Progenitor cell of endocrine pancreas (in vitro differentiated cells): Measurements from ENCODE around the gene SRRM5. TPM values are rescaled to one million over a fixed set of nuclear protein-coding genes. Genes with fewer than 3 reads are reported as not detected.

Experiments used
- DNase-seq: peaks from one replicate; pipeline ENCODE4 v3.0.0; 2021; ENCODE audit warnings: low spot score; ENCODE audit not compliant: unreplicated experiment
- H3K27ac Mint-ChIP-seq: 2 replicates; pipeline ENCODE4 v1.8.0; 2021; ENCODE audit warnings: mild to moderate bottlenecking, moderate library complexity, mixed read lengths
- H3K27me3 Mint-ChIP-seq: 2 replicates; pipeline ENCODE4 v1.8.0; 2021; ENCODE audit warnings: mixed read lengths
- H3K36me3 Mint-ChIP-seq: 2 replicates; pipeline ENCODE4 v1.8.0; 2022; ENCODE audit warnings: mixed read lengths; ENCODE audit not compliant: insufficient read depth
- H3K4me1 Mint-ChIP-seq: 2 replicates; pipeline ENCODE4 v1.8.0; 2021; ENCODE audit warnings: low read depth, mixed read lengths
- H3K4me3 Mint-ChIP-seq: 2 replicates; pipeline ENCODE4 v1.8.0; 2021; ENCODE audit warnings: low read depth, mild to moderate bottlenecking, moderate library complexity, mixed read lengths
- H3K9me3 Mint-ChIP-seq: 2 replicates; pipeline ENCODE4 v1.8.0; 2021; ENCODE audit warnings: low read depth, mixed read lengths
- total RNA-seq: library from RNA; stranded (reverse); gene quantifications from 2 replicates; pipeline ENCODE4 v1.2.1, GENCODE V29; 2021
- TF ChIP-seq, protein P1 (sequence below): fragments of 200-600 bp; sonication (generic); IDR thresholded peaks from one replicate; pipeline ENCODE4 v1.5.0; 2021; ENCODE audit warnings: antibody characterized with exemption, mild to moderate bottlenecking; ENCODE audit not compliant: unreplicated experiment

The SRRM5 gene
- total RNA-seq, 1 donor from 2014 or later = 0.79 TPM

GRCh38 chr19:43660301-43660970 lies 48.5 kb downstream of the SRRM5 start:
- Mint-ChIP-seq H3K4me1 (no peaks in the 10 kb centered on the region), H3K9me3 (no peaks in the 10 kb centered on the region), H3K36me3 (peaks cover 8% of the 10 kb centered on the region), H3K4me3 (no peak overlapping the region), H3K27ac (no peak overlapping the region), H3K27me3 (no peaks in the 10 kb centered on the region)
- DNase-seq = no peak
- TF ChIP-seq, protein P1, sequence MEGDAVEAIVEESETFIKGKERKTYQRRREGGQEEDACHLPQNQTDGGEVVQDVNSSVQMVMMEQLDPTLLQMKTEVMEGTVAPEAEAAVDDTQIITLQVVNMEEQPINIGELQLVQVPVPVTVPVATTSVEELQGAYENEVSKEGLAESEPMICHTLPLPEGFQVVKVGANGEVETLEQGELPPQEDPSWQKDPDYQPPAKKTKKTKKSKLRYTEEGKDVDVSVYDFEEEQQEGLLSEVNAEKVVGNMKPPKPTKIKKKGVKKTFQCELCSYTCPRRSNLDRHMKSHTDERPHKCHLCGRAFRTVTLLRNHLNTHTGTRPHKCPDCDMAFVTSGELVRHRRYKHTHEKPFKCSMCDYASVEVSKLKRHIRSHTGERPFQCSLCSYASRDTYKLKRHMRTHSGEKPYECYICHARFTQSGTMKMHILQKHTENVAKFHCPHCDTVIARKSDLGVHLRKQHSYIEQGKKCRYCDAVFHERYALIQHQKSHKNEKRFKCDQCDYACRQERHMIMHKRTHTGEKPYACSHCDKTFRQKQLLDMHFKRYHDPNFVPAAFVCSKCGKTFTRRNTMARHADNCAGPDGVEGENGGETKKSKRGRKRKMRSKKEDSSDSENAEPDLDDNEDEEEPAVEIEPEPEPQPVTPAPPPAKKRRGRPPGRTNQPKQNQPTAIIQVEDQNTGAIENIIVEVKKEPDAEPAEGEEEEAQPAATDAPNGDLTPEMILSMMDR = no peak

- Mint-ChIP-seq H3K27ac (no peak overlapping the region), H3K4me1 (no peaks in the 10 kb centered on the region), H3K36me3 (peaks cover 5% of the 10 kb centered on the region), H3K4me3 (no peak overlapping the region), H3K27me3 (no peaks in the 10 kb centered on the region), H3K9me3 (no peaks in the 10 kb centered on the region)
- DNase-seq = no peak
- TF ChIP-seq, protein P1 = no peak
These were observed 49.1 kb downstream of the SRRM5 start for GRCh38 chr19:43660971-43661360.

DNA sequence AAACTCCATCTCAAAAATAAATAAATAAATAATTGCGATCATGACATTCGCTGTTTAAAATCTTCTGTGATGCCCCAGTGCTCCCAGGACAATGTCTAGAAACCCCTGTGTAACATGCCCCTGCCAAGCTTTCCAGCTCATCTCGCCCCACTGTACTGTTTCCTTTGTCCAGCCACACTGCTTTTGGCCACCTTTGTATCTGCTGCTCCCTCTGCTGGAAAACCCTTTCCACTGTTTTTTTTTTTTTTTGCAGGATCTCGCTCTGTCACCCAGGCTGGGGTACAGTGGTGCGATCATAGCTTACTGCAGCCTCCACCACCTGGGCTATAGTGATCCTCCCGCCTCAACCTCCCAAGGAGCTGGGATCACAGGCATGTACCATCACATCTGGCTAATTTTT lies 50.6 kb downstream of the SRRM5 start:
- peaks cover 3% of the 10 kb centered on the region for H3K4me1 Mint-ChIP-seq
- H3K27me3 Mint-ChIP-seq = peaks cover 6% of the 10 kb centered on the region
- H3K36me3 Mint-ChIP-seq = peaks cover 3% of the 10 kb centered on the region
- TF ChIP-seq, protein P1 = peak; percentile 53
- H3K4me3 Mint-ChIP-seq = no peak overlapping the region
- DNase-seq = no peak
- no peaks in the 10 kb centered on the region for H3K9me3 Mint-ChIP-seq
- H3K27ac Mint-ChIP-seq = no peak overlapping the region

DNA sequence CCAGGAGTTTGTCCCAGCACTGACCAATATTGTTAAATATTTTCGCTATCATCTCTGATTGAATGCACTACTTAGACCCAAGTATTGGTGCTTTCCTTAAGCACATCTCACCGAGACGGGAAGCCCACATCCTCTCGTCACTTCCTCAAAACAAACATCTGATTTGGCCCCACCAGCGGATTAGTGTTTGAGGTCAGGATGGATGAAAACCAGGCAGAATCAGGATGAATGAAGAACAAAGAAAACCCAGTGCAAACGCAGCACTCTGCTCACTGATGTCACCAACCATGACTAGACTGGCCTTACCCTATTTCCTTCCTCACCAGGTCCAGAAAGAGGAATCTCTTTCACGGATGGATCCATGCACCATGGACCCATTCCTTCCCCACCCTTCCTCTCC lies 52.1 kb downstream of the SRRM5 start:
- Mint-ChIP-seq H3K27ac (no peak overlapping the region), H3K27me3 (peaks cover 18% of the 10 kb centered on the region), H3K4me1 (peaks cover 10% of the 10 kb centered on the region), H3K4me3 (no peak overlapping the region), H3K9me3 (no peaks in the 10 kb centered on the region), H3K36me3 (peaks cover 5% of the 10 kb centered on the region)
- TF ChIP-seq, protein P1 = no peak
- no peak for DNase-seq

Other genes starting within 250 kb of the SRRM5 start
- gene TEX101, start 197.2 kb upstream of the SRRM5 start, total RNA-seq = not detected in 2 replicates
- 0.47 and 0.60 TPM in 2 replicates for gene LYPD3, start 146.5 kb upstream of the SRRM5 start, total RNA-seq
- gene PHLDB3, start 107.3 kb upstream of the SRRM5 start, total RNA-seq = 20.3 and 23.4 TPM in 2 replicates
- gene ETHE1, start 84.9 kb upstream of the SRRM5 start, total RNA-seq = 24.4 and 28.0 TPM in 2 replicates
- 0.60 and 0.74 TPM in 2 replicates for gene ZNF575, start 78.9 kb upstream of the SRRM5 start, total RNA-seq
- gene XRCC1, start 36.6 kb upstream of the SRRM5 start, total RNA-seq = 69.8 and 70.7 TPM in 2 replicates
- 6.3 and 7.7 TPM in 2 replicates for gene PINLYP, start 36.3 kb upstream of the SRRM5 start, total RNA-seq
- gene IRGQ, start 16.0 kb upstream of the SRRM5 start, total RNA-seq = 57.6 and 63.6 TPM in 2 replicates
- 15.4 and 15.5 TPM in 2 replicates for gene ZNF576, start 15.5 kb upstream of the SRRM5 start, total RNA-seq
- gene ZNF428, start 7.5 kb downstream of the SRRM5 start, total RNA-seq = 87.5 and 88.9 TPM in 2 replicates
- gene CADM4, start 27.8 kb downstream of the SRRM5 start, total RNA-seq = 60.9 and 71.6 TPM in 2 replicates
- 10.5 and 12.5 TPM in 2 replicates for gene PLAUR, start 58.1 kb downstream of the SRRM5 start, total RNA-seq
- gene IRGC, start 104.0 kb downstream of the SRRM5 start, total RNA-seq = not detected in 2 replicates
- gene SMG9, start 142.9 kb downstream of the SRRM5 start, total RNA-seq = 74.9 and 78.9 TPM in 2 replicates
- 0.31 and 0.34 TPM in 2 replicates for gene KCNN4, start 168.9 kb downstream of the SRRM5 start, total RNA-seq
- not detected in 2 replicates for gene LYPD5, start 190.4 kb downstream of the SRRM5 start, total RNA-seq
- 14.6 and 17.3 TPM in 2 replicates for gene ZNF283, start 215.2 kb downstream of the SRRM5 start, total RNA-seq